Measurements from ENCODE around the gene PRPF6. TPM values are rescaled to one million over a fixed set of nuclear protein-coding genes. Genes with fewer than 3 reads are reported as not detected.

Gene PRPF6
- polyA plus RNA-seq, 3 donors: 29.1 to 47.7 (median 34.5) TPM

DNA sequence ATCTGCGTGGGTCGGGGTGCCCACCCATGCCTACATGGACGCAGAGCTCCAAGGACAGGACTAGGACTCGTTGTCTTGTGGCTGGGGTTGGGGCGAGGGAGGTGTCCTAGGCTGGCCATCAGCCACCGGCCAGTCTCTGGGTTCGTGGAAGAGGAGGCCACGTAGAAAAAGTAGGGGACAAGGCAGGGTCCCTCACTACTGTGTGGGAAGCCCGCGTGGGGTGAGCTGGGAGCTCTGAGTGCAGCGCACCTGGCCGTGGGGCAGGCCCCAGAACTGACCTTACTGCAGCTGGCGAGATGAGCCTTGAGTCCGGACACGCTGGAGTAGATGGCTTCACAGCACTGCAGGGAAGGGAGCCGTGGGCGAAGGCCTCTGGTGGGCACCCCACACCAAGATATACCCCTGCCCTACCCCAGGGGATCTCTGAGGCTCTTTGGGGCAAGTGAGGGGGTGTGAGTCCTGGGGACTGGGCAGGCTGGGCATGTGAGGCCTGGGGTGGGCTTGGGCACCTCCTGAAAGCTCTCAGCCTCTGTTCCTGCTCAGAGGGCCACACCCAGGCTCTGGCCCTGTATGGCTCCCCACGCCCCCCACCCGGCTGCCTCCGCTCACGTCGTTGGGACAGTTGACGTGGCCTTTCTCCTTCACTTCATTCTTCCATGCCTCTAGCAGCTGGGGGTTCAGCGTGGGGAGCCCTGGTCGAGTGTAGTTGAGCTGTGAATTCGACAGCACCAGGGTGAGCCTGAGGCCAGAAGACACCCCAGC is 19.1 kb upstream of the PRPF6 start:
- H3K9me3 Mint-ChIP-seq: peaks cover 0 to 23% (median 12%) of the 10 kb centered on the region in 7 donors
- Histone ChIP-seq H3K4me1 (ENCODE audit: control insufficient read depth in 1 of 2, insufficient read depth in 2 of 2, low read length in 2 of 2) (peaks cover 6 to 8% of the 10 kb centered on the region in 2 donors), H3K9me3 (replicated peaks in 1 of 2; ENCODE audit: control insufficient read depth in 1 of 2, insufficient read depth in 1 of 2, low read length in 2 of 2) (peaks cover 0 to 22% of the 10 kb centered on the region in 2 donors), H3K4me2 (replicated peaks; ENCODE audit: extremely low read depth, low read length, poor library complexity, severe bottlenecking) (no peak overlapping the region), H3K27me3 (ENCODE audit: control insufficient read depth in 2 of 2, insufficient read depth in 2 of 2, low read length in 2 of 2) (no peaks in the 10 kb centered on the region), H3K36me3 (replicated peaks in 1 of 2; ENCODE audit: control insufficient read depth in 1 of 2, insufficient read depth in 2 of 2, low read length in 2 of 2) (peaks cover 4 to 16% of the 10 kb centered on the region in 2 donors), H3K27ac (ENCODE audit: low read depth in 1 of 2, low read length in 2 of 2) (no peak overlapping the region), H3K4me3 (replicated peaks in 1 of 3; ENCODE audit: low read depth in 2 of 3, low read length in 3 of 3) (no peak overlapping the region), H3K9ac (ENCODE audit: insufficient read depth, low read length, poor library complexity, severe bottlenecking) (no peak overlapping the region), H2AFZ (ENCODE audit: insufficient read depth, low read depth, low read length, poor library complexity, severe bottlenecking) (no peak overlapping the region), H3K79me2 (ENCODE audit: insufficient read depth, low read length) (no peaks in the 10 kb centered on the region), H4K20me1 (ENCODE audit: insufficient read depth, low read length) (no peaks in the 10 kb centered on the region)
- peaks cover 17 to 28% of the 10 kb centered on the region in 2 donors for H3K36me3 Mint-ChIP-seq
- intact Hi-C loops (cut with micrococcal nuclease): no loop called here
- H3K4me3 Mint-ChIP-seq: no peak overlapping the region
- WGBS (ENCODE audit: insufficient coverage): 97% methylated on average over 12 of the region's 26 CpGs
- H3K27me3 Mint-ChIP-seq (ENCODE audit: low read depth in 3 of 3): peaks cover 0 to 5% (median 3%) of the 10 kb centered on the region in 3 donors
- H3K27ac Mint-ChIP-seq: no peak overlapping the region
- no peak for DNase-seq
- H3K4me1 Mint-ChIP-seq: peaks cover 4% of the 10 kb centered on the region
- TF ChIP-seq, protein P1, sequence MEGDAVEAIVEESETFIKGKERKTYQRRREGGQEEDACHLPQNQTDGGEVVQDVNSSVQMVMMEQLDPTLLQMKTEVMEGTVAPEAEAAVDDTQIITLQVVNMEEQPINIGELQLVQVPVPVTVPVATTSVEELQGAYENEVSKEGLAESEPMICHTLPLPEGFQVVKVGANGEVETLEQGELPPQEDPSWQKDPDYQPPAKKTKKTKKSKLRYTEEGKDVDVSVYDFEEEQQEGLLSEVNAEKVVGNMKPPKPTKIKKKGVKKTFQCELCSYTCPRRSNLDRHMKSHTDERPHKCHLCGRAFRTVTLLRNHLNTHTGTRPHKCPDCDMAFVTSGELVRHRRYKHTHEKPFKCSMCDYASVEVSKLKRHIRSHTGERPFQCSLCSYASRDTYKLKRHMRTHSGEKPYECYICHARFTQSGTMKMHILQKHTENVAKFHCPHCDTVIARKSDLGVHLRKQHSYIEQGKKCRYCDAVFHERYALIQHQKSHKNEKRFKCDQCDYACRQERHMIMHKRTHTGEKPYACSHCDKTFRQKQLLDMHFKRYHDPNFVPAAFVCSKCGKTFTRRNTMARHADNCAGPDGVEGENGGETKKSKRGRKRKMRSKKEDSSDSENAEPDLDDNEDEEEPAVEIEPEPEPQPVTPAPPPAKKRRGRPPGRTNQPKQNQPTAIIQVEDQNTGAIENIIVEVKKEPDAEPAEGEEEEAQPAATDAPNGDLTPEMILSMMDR (IDR thresholded peaks at IDR 0.05): no peak

- Mint-ChIP-seq H3K9me3 (peaks cover 0 to 29% (median 12%) of the 10 kb centered on the region in 7 donors), H3K27me3 (ENCODE audit: low read depth in 3 of 3) (peaks cover 1 to 4% (median 2%) of the 10 kb centered on the region in 3 donors), H3K4me1 (no peaks in the 10 kb centered on the region), H3K4me3 (no peak overlapping the region), H3K27ac (no peak overlapping the region), H3K36me3 (peaks cover 17 to 28% of the 10 kb centered on the region in 2 donors)
- Histone ChIP-seq H3K4me1 (ENCODE audit: control insufficient read depth in 1 of 2, insufficient read depth in 2 of 2, low read length in 2 of 2) (no peaks in the 10 kb centered on the region), H3K36me3 (replicated peaks in 1 of 2; ENCODE audit: control insufficient read depth in 1 of 2, insufficient read depth in 2 of 2, low read length in 2 of 2) (peaks cover 4 to 16% of the 10 kb centered on the region in 2 donors), H2AFZ (ENCODE audit: insufficient read depth, low read depth, low read length, poor library complexity, severe bottlenecking) (no peak overlapping the region), H4K20me1 (ENCODE audit: insufficient read depth, low read length) (no peaks in the 10 kb centered on the region), H3K27ac (ENCODE audit: low read depth in 1 of 2, low read length in 2 of 2) (no peak overlapping the region), H3K27me3 (ENCODE audit: control insufficient read depth in 2 of 2, insufficient read depth in 2 of 2, low read length in 2 of 2) (no peaks in the 10 kb centered on the region), H3K79me2 (ENCODE audit: insufficient read depth, low read length) (no peaks in the 10 kb centered on the region), H3K9ac (ENCODE audit: insufficient read depth, low read length, poor library complexity, severe bottlenecking) (no peak overlapping the region), H3K4me3 (replicated peaks in 1 of 3; ENCODE audit: low read depth in 2 of 3, low read length in 3 of 3) (no peak overlapping the region), H3K4me2 (replicated peaks; ENCODE audit: extremely low read depth, low read length, poor library complexity, severe bottlenecking) (no peak overlapping the region), H3K9me3 (replicated peaks in 1 of 2; ENCODE audit: control insufficient read depth in 1 of 2, insufficient read depth in 1 of 2, low read length in 2 of 2) (peaks cover 0 to 24% of the 10 kb centered on the region in 2 donors)
- intact Hi-C loops (cut with micrococcal nuclease): no loop called here
- WGBS (ENCODE audit: insufficient coverage): 98% methylated on average over 49 of the region's 61 CpGs
- DNase-seq: no peak
- TF ChIP-seq, protein P1 (IDR thresholded peaks at IDR 0.05): no peak
Measured at GRCh38 chr20:63962426-63963347, 18.2 kb upstream of the PRPF6 start.

Measured in CD14-positive monocyte (primary cell).